A549 (cell line): ENCODE data around the gene MACF1. TPM values are rescaled to one million over a fixed set of nuclear protein-coding genes. Genes with fewer than 3 reads are reported as not detected.

Source experiments
- ATAC-seq, 2 experiments: fragments of 200-7000 bp in 1 of 2; fragments of >200 bp in 1 of 2; cut with Nextera tagmentation in 1 of 2; cut with Tn5 transposase in 1 of 2; 3 replicates each; pipeline versions ENCODE4 v1.8.0 to v1.9.1; 2018 to 2020; ENCODE audit warnings: mild to moderate bottlenecking in 1 of 2, moderate library complexity in 1 of 2
- CTCF ChIA-PET: fragments of 300-600 bp; sonication (Branson Sonifier 250); formaldehyde crosslinking; extraction: SDS; loops from one replicate; lab custom pipeline; 2021; ENCODE audit warnings: antibody characterized with exemption, inconsistent platforms; lab: Yijun Ruan, JAX
- POLR2A ChIA-PET: fragments of 350-600 bp; formaldehyde crosslinking; extraction: SDS; loops from one replicate; lab custom pipeline; 2021; ENCODE audit warnings: antibody characterized with exemption, inconsistent platforms; lab: Yijun Ruan, JAX
- DNase-seq, 2 experiments: peaks; one replicate each; pipeline versions ENCODE4 v3.0.0 to v3.0.0-alpha.2; 2011 to 2016; ENCODE audit warnings: low read depth in 1 of 2, low spot score in 1 of 2
- FAIRE-seq: peaks from 2 replicates; lab custom pipeline; 2011; peaks lifted over from hg19 to GRCh38; lab: Jason Lieb, UNC
- H3K27ac ChIP-seq, 2 experiments: fragments of >200 bp; sonication (Bioruptor Twin); formaldehyde crosslinking; 3 replicates each; pipeline ENCODE4 v1.5.1; 2016 to 2017
- H3K4me1 ChIP-seq: fragments of >200 bp; sonication (Bioruptor Twin); formaldehyde crosslinking; 3 replicates; pipeline ENCODE4 v1.6.1; 2016
- H3K4me2 ChIP-seq: fragments of >200 bp; sonication (Bioruptor Twin); formaldehyde crosslinking; 3 replicates; pipeline ENCODE4 v1.6.1; 2016
- H3K4me3 ChIP-seq: fragments of >200 bp; sonication (Bioruptor Twin); formaldehyde crosslinking; 3 replicates; pipeline ENCODE4 v1.5.1; 2016
- H3K9me3 ChIP-seq: fragments of >200 bp; sonication (Bioruptor Twin); formaldehyde crosslinking; 3 replicates; pipeline ENCODE4 v1.6.1; 2016
- ATOH8 ChIP-seq: fragments of 250-450 bp; sonication (Bioruptor Pico); IDR thresholded peaks from 2 replicates; pipeline ENCODE4 v1.5.0; 2020; ENCODE audit warnings: low read depth, mild to moderate bottlenecking, moderate library complexity
- CBX2 ChIP-seq: fragments of 200-600 bp; sonication (generic); IDR thresholded peaks from 2 replicates; pipeline ENCODE4 v1.6.1; 2016; ENCODE audit warnings: low read depth, mild to moderate bottlenecking, borderline replicate concordance
- CEBPB ChIP-seq, 2 experiments: fragments of >200 bp in 1 of 2; sonication (Bioruptor Twin) in 1 of 2; formaldehyde crosslinking in 1 of 2; IDR thresholded peaks; 2 replicates each; pipeline ENCODE4 v1.6.1; 2012 to 2016
- EHF ChIP-seq: fragments of 250-450 bp; sonication (Bioruptor Pico); IDR thresholded peaks from 2 replicates; pipeline ENCODE4 v1.5.0; 2020; ENCODE audit warnings: mild to moderate bottlenecking
- EHMT2 ChIP-seq: fragments of 200-600 bp; sonication (generic); IDR thresholded peaks from 2 replicates; pipeline ENCODE4 v1.6.1; 2016; ENCODE audit warnings: antibody characterized with exemption, low read depth, mild to moderate bottlenecking, moderate library complexity
- EP300 ChIP-seq, 2 experiments: fragments of >200 bp; sonication (Bioruptor Twin); formaldehyde crosslinking; IDR thresholded peaks; 2 replicates in 1 of 2; 3 replicates in 1 of 2; pipeline ENCODE4 v1.6.1; 2016 to 2017
- FOSL2 ChIP-seq, 2 experiments: fragments of 450-650 bp in 1 of 2; fragments of >200 bp in 1 of 2; sonication (Bioruptor Twin) in 1 of 2; formaldehyde crosslinking; IDR thresholded peaks; 2 replicates each; pipeline versions ENCODE4 v1.5.0 to v1.6.1; 2016 to 2020; ENCODE audit warnings: mild to moderate bottlenecking in 1 of 2, moderate library complexity in 1 of 2
- GATA3 ChIP-seq: IDR thresholded peaks from 2 replicates; pipeline ENCODE4 v1.6.1; 2012; ENCODE audit warnings: borderline replicate concordance
- HES2 ChIP-seq: fragments of >200 bp; sonication (Bioruptor Twin); formaldehyde crosslinking; IDR thresholded peaks from 2 replicates; pipeline ENCODE4 v1.6.1; 2016
- HEYL ChIP-seq: fragments of 250-450 bp; sonication (Bioruptor Pico); IDR thresholded peaks from 2 replicates; pipeline ENCODE4 v1.8.0; 2021; ENCODE audit warnings: mild to moderate bottlenecking, moderate library complexity
- KDM1A ChIP-seq: fragments of 200-600 bp; sonication (generic); IDR thresholded peaks from 2 replicates; pipeline ENCODE4 v1.6.1; 2016; ENCODE audit warnings: low read depth, mild to moderate bottlenecking
- MAX ChIP-seq: IDR thresholded peaks from 2 replicates; pipeline ENCODE4 v1.6.1; 2012
- NR3C1 ChIP-seq: fragments of >200 bp; sonication (Bioruptor Twin); formaldehyde crosslinking; IDR thresholded peaks from 3 replicates; pipeline ENCODE4 v1.6.1; 2017
- PHF8 ChIP-seq: fragments of 200-600 bp; sonication (generic); IDR thresholded peaks from 2 replicates; pipeline ENCODE4 v1.6.1; 2016; ENCODE audit warnings: low read depth, mild to moderate bottlenecking, antibody characterized with exemption, moderate library complexity, borderline replicate concordance
- POLR2A ChIP-seq: IDR thresholded peaks from 2 replicates; pipeline ENCODE4 v1.6.1; 2012; ENCODE audit warnings: mild to moderate bottlenecking, low read length
- POLR2AphosphoS2 ChIP-seq: conservative IDR thresholded peaks from 2 replicates; pipeline ENCODE4 v1.6.1; 2012; ENCODE audit warnings: low read length, improper control_type of control experiment, inconsistent platforms
- RAD21 ChIP-seq, 2 experiments: fragments of >200 bp in 1 of 2; sonication (Bioruptor Twin) in 1 of 2; formaldehyde crosslinking in 1 of 2; IDR thresholded peaks in 1 of 2; conservative IDR thresholded peaks in 1 of 2; 2 replicates in 1 of 2; 3 replicates in 1 of 2; pipeline ENCODE4 v1.6.1; 2012 to 2018; ENCODE audit warnings: inconsistent platforms in 1 of 2
- RARB ChIP-seq: fragments of 250-450 bp; sonication (Bioruptor Pico); IDR thresholded peaks from 2 replicates; pipeline ENCODE4 v1.8.0; 2021; ENCODE audit warnings: mild to moderate bottlenecking, moderate library complexity
- TFCP2L1 ChIP-seq: fragments of 250-450 bp; sonication (Bioruptor Pico); IDR thresholded peaks from 2 replicates; pipeline ENCODE4 v1.5.0; 2021; ENCODE audit warnings: mild to moderate bottlenecking
- ZC3H11A ChIP-seq: fragments of 450-650 bp; IDR thresholded peaks from 2 replicates; pipeline ENCODE4 v1.6.1; 2014; ENCODE audit warnings: antibody characterized with exemption, mild to moderate bottlenecking
- ZNF302 ChIP-seq: fragments of 250-450 bp; sonication (Bioruptor Pico); IDR thresholded peaks from 2 replicates; pipeline ENCODE4 v1.9.0; 2021; ENCODE audit warnings: inconsistent platforms, mild to moderate bottlenecking, moderate library complexity
- WGBS: methylation state at CpG from one replicate; pipeline ENCODE4 v1.1.6; 2017; ENCODE audit errors: missing lambda C conversion rate; 5-methylcytosine and 5-hydroxymethylcytosine counted together
- polyA plus RNA-seq, 4 experiments: library from polyadenylated mRNA; depleted of rRNA in 3 of 4; stranded (reverse); fragments of >200 nt; fragmentation: RNase III in 1 of 4; extraction: RNeasy Plus Mini Kit Qiagen cat#74134 plus additional on column Dnase treatment in 1 of 4; gene quantifications; 2 replicates in 3 of 4; 3 replicates in 1 of 4; pipeline ENCODE4 v1.2.3, GENCODE V29; 2011 to 2017
- TF ChIP-seq, protein P1 (sequence below): fragments of >200 bp; sonication (Bioruptor Twin); formaldehyde crosslinking; IDR thresholded peaks from 3 replicates; pipeline ENCODE4 v1.5.1; 2016
- TF ChIP-seq, protein P2 (sequence below): fragments of 150-350 bp; IDR thresholded peaks from 2 replicates; pipeline ENCODE4 v1.6.1; 2014; ENCODE audit warnings: low read depth, mild to moderate bottlenecking, low read length

Gene MACF1
- polyA plus RNA-seq, 2 of the 4 experiments (the other 2 are of a cell fraction): 45.7 to 64.2 TPM

- CTCF ChIA-PET: interaction anchor here (1.9 kb wide), 1 partner anchor 70 kb away, joined by 6 read pairs; no protein-coding TSS in a partner anchor
- WGBS: 86% methylated on average over 3 of the region's 3 CpGs
- ATAC-seq: no peak
Observed at GRCh38 chr1:39469150-39469549, 264.7 kb downstream of the MACF1 start.

DNA sequence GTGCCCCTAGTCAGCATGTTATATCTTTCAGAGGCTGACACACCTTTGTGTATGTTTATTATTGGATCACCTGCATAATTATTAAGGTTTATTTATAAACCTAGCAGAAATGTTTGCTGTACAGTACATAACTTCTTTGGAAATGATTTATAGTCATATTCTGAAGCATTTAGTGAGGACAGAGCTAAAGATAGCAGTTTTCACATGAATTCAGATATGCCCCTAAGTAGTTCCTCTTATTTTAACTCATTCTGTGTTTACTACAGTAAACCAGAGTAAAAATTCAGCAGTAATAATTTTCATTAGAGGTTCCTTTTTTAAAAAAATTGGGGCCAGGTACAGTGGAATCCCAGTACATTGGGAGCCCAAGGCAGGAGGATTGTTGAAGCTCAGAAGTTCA is 265.5 kb downstream of the MACF1 start:
- no peak for TF ChIP-seq HEYL (CRISPR knock-in tag)
- no peak for TF ChIP-seq RAD21 (conservative IDR thresholded peaks at IDR 0.05 in 1 of 2, IDR thresholded peaks at IDR 0.05 in 1 of 2)
- TF ChIP-seq CBX2: no peak
- TF ChIP-seq EHMT2: no peak
- no peak for TF ChIP-seq POLR2A
- TF ChIP-seq ZC3H11A: no peak
- TF ChIP-seq TFCP2L1 (CRISPR knock-in tag): no peak
- no peak for TF ChIP-seq KDM1A
- no peak for TF ChIP-seq PHF8
- TF ChIP-seq, protein P1, sequence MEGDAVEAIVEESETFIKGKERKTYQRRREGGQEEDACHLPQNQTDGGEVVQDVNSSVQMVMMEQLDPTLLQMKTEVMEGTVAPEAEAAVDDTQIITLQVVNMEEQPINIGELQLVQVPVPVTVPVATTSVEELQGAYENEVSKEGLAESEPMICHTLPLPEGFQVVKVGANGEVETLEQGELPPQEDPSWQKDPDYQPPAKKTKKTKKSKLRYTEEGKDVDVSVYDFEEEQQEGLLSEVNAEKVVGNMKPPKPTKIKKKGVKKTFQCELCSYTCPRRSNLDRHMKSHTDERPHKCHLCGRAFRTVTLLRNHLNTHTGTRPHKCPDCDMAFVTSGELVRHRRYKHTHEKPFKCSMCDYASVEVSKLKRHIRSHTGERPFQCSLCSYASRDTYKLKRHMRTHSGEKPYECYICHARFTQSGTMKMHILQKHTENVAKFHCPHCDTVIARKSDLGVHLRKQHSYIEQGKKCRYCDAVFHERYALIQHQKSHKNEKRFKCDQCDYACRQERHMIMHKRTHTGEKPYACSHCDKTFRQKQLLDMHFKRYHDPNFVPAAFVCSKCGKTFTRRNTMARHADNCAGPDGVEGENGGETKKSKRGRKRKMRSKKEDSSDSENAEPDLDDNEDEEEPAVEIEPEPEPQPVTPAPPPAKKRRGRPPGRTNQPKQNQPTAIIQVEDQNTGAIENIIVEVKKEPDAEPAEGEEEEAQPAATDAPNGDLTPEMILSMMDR: no peak
- TF ChIP-seq, protein P2, sequence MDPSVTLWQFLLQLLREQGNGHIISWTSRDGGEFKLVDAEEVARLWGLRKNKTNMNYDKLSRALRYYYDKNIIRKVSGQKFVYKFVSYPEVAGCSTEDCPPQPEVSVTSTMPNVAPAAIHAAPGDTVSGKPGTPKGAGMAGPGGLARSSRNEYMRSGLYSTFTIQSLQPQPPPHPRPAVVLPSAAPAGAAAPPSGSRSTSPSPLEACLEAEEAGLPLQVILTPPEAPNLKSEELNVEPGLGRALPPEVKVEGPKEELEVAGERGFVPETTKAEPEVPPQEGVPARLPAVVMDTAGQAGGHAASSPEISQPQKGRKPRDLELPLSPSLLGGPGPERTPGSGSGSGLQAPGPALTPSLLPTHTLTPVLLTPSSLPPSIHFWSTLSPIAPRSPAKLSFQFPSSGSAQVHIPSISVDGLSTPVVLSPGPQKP: no peak
- TF ChIP-seq ZNF302 (CRISPR knock-in tag): no peak
- TF ChIP-seq ATOH8 (CRISPR knock-in tag): no peak
- ATAC-seq (no peak), DNase-seq (no peak), FAIRE-seq (no peak)
- H3K4me2 ChIP-seq: no peak overlapping the region
- POLR2A ChIA-PET: no interaction called here
- no peak overlapping the region for H3K4me3 ChIP-seq
- H3K27ac ChIP-seq: no peak overlapping the region
- no peaks in the 10 kb centered on the region for H3K9me3 ChIP-seq
- CTCF ChIA-PET: interaction anchor here (1.5 to 2.2 kb wide), 2 partner anchors 59 to 69 kb away, joined by 6 to 7 read pairs; no protein-coding TSS in a partner anchor
- H3K4me1 ChIP-seq: no peaks in the 10 kb centered on the region

More at GRCh38 chr1:39469150-39469549, 264.7 kb downstream of the MACF1 start:
- POLR2A ChIA-PET: interaction anchor here (0.5 kb wide), 1 partner anchor 127 kb away, joined by 5 read pairs; no protein-coding TSS in a partner anchor
- Histone ChIP-seq H3K9me3 (no peaks in the 10 kb centered on the region), H3K27ac (no peak overlapping the region), H3K4me2 (no peak overlapping the region), H3K4me3 (no peak overlapping the region), H3K4me1 (no peaks in the 10 kb centered on the region)
- FAIRE-seq (no peak), DNase-seq (no peak)
- TF ChIP-seq FOSL2 (IDR thresholded peaks at IDR 0.05) (no peak), FOSL2 (CRISPR knock-in tag; IDR thresholded peaks at IDR 0.05) (no peak), RAD21 (conservative IDR thresholded peaks at IDR 0.05 in 1 of 2, IDR thresholded peaks at IDR 0.05 in 1 of 2) (no peak), RARB (no peak)

DNA sequence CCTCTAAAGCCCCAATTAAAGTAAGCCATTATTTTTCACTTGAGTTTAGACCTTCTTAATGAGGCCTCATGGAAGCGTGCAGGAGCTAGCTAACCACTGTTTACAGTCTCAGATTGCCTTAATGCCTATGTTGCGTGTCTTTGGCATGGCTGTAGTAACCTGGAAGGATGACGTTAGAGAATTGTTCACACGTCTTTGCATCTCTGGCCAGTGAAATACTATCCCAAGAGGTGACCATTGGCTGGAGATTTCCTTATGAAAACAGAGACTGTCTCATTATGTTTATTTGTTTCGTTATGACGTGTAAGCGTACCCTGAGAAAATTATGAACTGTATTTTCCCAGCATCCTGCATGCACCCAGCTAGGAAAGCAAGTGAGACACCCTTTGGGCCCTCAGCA is 268.3 kb downstream of the MACF1 start:
- FAIRE-seq (no peak), ATAC-seq (no peak), DNase-seq (no peak)
- no peaks in the 10 kb centered on the region for H3K9me3 ChIP-seq
- CTCF ChIA-PET: interaction anchor here (0.9 to 1.3 kb wide), 2 partner anchors 66 to 94 kb away, joined by 3 to 4 read pairs; no protein-coding TSS in a partner anchor
- H3K4me1 ChIP-seq: no peaks in the 10 kb centered on the region
- no peak overlapping the region for H3K4me2 ChIP-seq
- H3K4me3 ChIP-seq: no peak overlapping the region
- TF ChIP-seq NR3C1 (no peak), MAX (no peak), ZC3H11A (no peak), HEYL (CRISPR knock-in tag) (no peak), KDM1A (no peak), EP300 (IDR thresholded peaks at IDR 0.05) (no peak), POLR2AphosphoS2 (no peak), EHMT2 (no peak), CEBPB (IDR thresholded peaks at IDR 0.05) (no peak), RARB (no peak), GATA3 (no peak), HES2 (no peak), EHF (CRISPR knock-in tag) (no peak)
- TF ChIP-seq, protein P1: no peak
- POLR2A ChIA-PET: no interaction called here
- H3K27ac ChIP-seq: no peak overlapping the region
- 92% methylated on average over 7 of the region's 7 CpGs for WGBS
